ENCODE measurements around the gene GABPA.
"Not testable (repeated sequence)": the region's sequence is repeated elsewhere in the genome, so short reads cannot be mapped to it uniquely, and the experiment has no call there.

Gene GABPA

DNA sequence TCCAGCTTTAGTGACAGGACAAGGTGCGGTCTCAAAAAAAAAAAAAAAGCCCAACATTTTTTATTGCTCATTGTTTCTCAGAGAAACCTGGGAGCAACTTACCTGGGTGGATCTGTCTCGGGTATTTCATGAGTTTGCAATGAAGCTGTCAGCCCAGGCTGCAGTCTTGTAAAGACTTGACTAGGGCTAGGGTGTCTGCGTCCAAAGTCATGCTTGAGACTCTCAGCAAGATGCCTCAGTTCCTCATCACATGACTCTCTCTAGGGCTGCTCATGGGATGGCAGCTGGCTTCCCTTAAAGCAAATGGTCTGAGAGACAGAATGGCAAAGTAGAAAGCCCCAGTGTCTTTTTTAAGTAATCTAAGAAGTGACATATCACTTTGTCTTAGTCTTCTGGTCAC is 8.1 kb downstream of the GABPA start:
- DNase-seq: no peak

GRCh38 chr21:25744854-25745253 is 10.1 kb downstream of the GABPA start:
- no peak for DNase-seq

DNA sequence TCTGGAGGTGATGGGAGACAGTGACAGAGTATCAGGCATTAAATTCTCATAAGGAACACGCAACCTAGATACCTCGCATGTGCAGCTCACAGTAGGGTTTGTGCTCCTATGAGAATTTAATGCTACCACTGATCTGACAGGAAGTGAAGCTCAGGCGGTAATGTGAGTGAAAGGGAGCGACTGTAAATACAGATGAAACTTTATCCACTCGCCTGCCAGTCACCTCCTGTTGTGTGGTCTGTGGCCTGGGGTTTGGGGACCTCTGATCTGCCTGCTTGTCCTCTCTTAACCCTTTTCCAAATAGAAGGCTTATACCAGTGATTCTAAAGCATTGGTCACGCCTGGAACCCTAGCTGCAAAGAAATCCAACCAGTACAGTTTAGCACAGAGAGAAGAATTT is 15.3 kb downstream of the GABPA start:
- no peak for DNase-seq

DNA sequence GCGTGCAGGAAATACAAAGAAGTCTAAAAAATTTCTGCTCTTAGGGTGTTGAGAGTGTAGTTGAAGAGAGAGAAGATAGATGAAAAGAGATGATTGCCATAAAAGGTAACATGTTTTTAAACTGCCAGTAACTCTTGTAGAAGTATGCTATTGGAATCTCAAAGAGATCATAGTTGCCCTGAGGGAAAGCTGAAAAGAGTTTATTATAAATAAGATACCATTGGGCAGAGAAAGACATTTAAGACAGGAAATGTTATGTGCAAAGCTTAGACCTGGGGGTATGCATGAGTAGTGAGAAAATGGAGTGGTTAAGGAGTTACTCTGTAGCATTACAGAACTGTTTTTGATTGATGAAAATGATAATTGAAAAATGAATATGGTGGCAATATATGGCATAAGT is 17.6 kb downstream of the GABPA start:
- no peak for DNase-seq

- DNase-seq: no peak
Measured at GRCh38 chr21:25756190-25756932, 21.6 kb downstream of the GABPA start.

GRCh38 chr21:25757531-25757930 is 22.8 kb downstream of the GABPA start:
- DNase-seq: no peak

DNA sequence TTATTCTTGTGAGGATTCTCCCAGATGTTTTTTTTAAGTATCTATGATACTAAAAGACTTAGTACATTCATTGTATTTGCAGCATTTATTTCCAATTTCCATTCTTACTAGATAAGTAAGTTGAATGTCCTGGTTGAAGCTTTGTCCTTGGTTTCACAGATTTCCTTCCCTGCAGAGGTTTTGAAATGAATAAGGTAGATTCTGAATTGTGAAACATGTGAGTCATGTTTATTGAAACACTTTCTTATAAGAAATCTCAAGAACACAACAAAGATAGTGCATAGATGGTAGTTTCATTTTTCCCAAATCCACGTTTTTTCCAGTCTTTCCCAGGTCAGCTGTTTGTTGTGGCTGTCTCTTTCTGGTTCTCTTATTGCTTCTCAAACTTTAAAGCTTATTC is 24.8 kb downstream of the GABPA start:
- no peak for DNase-seq

- no peak for DNase-seq
Measured at GRCh38 chr21:25760061-25760460, 25.3 kb downstream of the GABPA start.

- DNase-seq: no peak
Measured at GRCh38 chr21:25760677-25761076, 25.9 kb downstream of the GABPA start.

DNA sequence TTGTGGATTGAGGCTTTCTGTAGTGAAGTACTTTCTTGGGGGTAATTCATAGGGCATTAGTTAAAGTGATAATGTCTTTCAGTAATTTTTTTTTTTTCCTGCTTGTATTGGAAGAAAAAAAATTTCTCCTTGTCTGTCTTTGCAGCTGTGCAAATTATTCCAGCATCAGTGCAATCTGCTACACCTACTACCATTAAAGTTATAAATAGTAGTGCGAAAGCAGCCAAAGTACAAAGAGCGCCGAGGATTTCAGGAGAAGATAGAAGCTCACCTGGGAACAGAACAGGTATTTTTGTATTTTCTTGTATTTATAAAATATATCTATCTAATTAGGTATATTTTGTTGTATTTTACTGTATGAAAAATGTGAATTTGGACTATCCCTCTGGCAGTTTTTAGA is 29.3 kb downstream of the GABPA start:
- DNase-seq: no peak

- DNase-seq: no peak
Measured at GRCh38 chr21:25767921-25768320, 33.1 kb downstream of the GABPA start.

DNA sequence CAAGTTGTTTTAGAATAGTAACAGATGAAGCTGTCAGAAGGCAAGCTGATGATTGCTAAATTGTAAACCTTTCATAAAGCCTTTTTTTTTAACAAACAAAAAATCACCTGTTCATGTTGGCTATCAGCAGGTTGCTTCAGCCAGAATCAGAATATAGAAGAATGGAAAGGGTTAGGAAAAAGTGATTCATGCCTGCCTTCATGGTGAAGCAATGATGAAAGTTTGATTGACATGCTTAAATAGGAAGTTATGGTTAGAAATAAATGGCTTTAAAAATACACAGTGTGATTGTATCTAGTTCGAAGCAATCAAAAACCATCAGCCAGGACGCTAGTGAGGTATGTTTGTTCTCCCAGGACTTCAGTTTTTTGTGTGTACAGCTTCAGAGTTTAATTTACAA is 37.9 kb downstream of the GABPA start:
- no peak for DNase-seq

DNA sequence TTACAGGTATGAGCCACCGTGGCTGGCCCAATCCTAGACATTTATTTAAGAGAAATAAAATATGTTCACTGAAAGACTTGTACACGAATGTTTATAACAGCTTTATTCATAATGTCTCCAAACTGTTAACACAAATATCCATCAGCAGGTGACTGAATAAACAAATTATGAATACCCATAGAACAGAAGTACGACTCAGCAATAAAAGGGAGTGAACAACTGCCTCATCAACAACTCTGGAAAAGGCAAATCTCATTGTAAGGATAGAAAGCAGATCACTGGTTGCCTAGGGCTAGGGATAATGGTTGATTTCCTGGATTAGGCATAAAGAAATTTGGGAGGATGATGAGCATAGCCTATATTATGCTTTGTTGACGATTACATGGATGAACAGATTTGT is 41.7 kb downstream of the GABPA start:
- DNase-seq: no peak

DNA sequence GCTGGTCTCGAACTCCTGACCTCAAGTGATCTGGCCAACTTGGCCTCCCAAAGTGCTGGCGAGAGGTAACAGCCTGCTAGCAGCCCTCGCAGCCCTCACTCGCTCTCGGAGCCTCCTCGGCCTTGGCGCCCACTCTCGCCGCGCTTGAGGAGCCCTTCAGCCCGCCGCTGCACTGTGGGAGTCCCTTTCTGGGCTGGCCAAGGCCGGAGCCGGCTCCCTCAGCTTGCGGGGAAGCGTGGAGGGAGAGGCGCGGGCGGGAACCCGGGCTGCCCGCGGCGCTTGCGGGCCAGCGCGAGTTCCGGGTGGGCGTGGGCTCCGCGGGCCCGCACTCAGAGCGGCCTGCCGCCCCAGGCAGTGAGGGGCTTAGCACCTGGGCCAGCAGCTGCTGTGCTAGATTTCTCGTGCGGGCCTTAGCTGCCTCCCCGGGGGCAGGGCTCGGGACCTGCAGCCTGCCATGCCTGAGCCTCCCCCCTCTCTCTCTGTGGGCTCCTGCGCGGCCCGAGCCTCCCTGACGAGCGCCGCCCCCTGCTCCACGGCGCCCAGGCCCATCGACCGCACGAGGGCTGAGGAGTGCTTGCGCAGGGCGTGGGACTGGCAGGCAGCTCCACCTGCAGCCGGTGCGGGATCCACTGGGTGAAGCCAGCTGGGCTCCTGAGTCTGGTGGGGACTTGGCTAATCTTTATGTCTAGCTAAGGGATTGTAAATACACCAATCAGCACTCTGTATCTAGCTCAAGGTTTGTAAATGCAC is 43.5 kb downstream of the GABPA start:
- not testable (repeated sequence) for DNase-seq

- DNase-seq: no peak
Measured at GRCh38 chr21:25788677-25789076, 53.9 kb downstream of the GABPA start.

- peak; percentile 17 for DNase-seq
Measured at GRCh38 chr21:25790122-25790877, 55.5 kb downstream of the GABPA start.

- DNase-seq: no peak
Measured at GRCh38 chr21:25790878-25791204, 56.1 kb downstream of the GABPA start.

GRCh38 chr21:25791319-25791718 is 56.5 kb downstream of the GABPA start:
- DNase-seq: no peak

DNA sequence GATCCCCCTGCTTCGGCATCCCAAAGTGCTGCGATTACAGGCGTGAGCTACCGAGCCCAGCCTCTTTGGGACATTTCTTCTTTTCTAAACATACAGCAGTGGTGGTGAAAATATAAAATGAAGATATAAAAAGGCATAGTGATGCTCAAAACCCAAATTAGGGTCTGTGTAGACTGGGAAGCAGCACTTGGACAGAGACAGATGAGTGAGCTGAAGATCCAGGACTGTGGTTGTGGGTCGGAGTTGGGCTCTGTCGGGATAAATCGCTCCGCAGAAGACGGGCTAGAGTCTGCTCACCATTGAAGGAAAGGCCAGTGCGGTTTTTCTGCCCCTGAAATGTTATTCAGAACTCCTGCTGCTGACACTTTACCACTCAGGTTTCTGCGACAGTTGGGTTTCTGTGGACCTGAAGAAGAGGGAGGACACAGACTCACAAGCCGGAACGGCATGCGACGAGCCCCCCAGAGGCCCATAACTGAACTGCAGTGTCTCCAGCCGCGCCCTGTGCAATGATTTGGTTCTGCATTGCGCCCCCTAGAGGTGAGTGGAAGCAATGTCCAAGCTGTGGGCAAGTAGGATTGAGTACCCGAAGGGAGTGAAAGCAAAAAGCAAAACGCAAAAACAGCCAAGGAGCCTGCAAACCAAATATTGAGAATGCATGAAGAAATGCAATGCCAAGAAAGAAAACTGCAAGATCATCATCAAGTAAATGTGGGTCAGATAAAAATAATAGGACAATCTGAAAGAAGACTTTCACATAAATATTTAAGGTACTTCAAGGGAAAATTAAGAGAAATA is 66.6 kb downstream of the GABPA start:
- peak; percentile 85 for DNase-seq

DNA sequence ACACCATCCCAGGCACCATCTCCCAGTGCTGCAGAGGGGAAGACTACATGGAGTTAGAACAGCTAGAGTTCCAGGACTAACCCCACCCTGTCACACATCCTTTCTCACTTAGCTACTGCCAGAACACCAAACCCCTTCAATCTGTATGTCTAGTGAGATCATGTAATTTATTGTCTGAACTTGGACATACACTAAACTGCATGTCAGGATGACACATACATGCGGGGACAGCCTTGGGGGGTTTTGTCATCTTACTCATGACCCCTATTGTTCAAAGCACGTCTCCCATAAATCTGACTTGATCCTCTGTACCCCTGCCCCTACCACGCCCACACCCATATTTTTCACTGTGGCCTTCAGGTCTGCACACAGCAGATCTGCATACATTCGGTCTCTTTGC is 71.3 kb downstream of the GABPA start:
- no peak for DNase-seq

GRCh38 chr21:25807191-25807590 is 72.4 kb downstream of the GABPA start:
- DNase-seq: no peak

DNA sequence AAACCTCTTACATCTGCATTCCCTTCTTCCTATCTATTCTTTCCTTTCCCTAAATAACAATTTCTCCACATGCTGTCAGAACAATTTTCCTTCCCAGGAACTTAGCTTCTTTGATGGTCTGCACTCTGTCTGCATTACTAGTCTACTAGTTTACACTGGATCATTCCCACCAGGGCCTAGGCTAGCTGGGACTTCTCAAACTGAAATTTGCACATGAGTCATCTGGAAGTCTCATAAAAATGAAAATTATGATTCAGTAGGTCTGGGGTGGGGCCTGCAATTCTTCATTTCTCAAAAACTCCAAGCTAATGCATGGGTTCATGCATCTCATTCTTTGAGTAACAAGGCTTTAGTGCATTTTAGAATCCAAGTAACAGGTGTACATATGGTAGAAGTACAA is 74.2 kb downstream of the GABPA start:
- no peak for DNase-seq

DNA sequence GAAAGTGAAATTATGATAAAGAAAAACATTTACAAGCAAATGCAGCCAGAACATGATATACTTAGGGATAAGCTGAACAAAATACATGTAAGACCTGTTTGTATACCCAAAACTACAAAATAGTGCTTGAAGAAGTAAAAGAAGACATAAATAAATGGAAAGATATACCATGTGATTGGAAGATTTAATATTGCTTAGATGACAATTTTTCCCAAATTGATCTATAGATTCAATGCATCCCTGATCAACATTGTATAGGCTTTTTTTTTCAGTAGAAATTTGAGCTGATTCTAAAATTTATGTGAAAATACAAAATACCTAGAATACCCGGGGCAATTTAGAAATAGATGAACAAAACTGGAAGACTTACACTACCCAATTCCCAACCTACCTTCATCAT is 76.4 kb downstream of the GABPA start:
- DNase-seq: no peak

Measured in NCI-H1436 (cell line).